NCI-H2081 treated with DMSO at 0.1 percent for 48 hours (cell line): ENCODE measurements around the gene FRMD6.
A peak's percentile ranks its signal among the peaks of the same experiment; 100 is the strongest.
"Not testable (repeated sequence)": the region's sequence is repeated elsewhere in the genome, so short reads cannot be mapped to it uniquely, and the experiment has no call there.

Experiments
- DNase-seq: peaks from one replicate; lab custom pipeline; 2025; lab: John Stamatoyannopoulos, UW

The FRMD6 gene

DNA sequence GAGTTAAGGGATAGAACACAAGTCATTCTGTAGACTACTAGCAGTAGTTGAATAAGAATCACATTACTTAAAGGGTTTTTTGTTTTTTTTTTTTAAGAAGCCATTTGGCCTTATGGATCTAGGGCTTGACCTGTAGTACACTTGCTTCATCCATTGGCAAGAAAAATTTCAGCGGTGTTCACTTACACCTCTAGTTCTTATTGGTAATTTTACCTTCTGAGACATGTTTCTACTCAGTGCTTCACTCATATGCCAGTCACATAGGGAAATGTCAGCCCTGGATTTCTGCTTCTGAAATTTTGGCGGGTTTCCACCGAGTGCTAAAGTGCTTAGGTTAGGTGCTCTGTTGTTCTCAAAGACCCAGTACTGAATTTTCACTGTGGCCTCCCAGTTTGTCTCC is 72.9 kb downstream of the FRMD6 start:
- no peak for DNase-seq

DNA sequence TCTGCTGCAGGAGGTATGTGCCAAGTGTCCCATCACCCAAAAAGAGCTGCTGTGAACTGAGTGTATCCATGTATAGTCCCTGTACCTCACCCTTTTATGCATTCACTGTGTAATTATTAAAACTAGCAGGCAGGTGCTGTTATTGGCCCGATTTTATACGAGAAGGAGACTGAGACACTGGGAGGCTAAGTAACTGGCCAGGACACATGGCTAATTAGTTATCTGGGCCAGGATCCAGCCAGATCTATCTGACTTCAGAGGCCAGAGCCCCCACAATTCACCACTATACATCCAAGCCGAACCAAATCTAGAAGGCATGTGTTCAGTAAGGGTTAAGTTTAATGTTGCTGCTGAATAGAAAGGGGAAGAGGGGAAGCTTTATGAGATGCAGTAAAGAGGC is 73.4 kb downstream of the FRMD6 start:
- no peak for DNase-seq

DNA sequence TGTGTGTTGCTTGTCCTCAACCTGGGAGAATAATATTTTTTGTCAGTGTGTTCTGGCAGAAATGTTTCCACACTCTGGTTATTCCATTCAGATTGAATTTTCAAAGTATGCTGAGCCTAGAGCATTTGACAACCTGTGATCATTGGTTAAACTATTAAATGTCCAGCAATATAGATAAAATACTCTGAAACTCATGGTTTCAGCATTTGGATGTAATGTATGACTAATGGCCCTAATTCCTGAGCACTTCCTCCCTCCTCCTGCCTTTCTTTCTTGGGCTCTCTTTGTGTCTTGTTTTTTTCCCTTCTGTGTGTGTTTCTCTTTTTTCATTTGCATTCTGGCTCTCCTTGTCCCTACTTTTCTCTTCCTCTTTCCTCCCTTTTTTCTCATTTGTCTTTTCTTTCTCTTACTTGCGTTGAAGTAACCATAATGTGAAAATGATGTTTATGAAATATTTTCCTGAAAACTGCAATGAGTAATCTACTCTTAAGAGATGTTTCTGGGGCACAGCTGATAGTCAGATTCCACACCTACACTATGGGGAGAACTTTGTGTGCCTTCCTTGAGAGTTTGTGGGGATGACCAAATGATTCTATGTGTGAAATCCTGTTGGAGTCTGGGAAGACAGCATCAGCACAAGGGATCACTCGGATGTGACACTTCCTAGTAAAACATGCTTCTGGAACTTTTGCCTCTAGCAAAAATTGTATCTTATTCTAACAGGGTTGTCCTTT is 74.6 kb downstream of the FRMD6 start:
- no peak for DNase-seq

DNA sequence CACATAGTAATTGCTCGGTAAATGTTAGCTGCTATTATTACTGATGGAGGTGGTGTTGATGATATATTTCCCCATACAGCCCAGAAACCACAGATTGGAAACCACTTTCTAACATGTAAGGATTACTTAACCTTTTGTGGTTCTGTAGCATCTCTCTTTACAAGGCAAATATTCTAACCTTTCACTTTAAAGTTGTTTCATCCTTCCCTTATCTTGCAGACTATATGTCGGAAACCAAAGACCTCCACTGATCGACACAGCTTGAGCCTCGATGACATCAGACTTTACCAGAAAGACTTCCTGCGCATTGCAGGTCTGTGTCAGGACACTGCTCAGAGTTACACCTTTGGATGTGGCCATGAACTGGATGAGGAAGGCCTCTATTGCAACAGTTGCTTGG is 75.8 kb downstream of the FRMD6 start:
- DNase-seq = no peak

DNA sequence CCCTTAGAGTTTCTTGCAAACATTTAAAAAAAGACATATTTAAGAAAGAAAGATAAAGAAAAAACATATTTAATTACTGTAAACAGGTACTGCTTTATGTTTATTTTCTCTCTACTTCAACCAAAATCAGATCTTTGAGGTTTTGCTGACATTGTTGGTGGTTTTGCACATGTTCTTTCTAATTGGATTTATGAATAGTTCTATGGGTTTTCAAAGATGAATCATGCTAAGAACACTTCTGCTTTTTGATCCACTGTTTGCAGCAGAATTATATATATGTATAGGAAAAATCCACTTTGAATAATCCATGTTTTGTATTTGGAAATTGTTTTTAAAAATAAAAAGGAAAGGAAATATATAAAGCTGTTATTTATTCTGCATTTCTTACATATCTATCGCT is 78.4 kb downstream of the FRMD6 start:
- DNase-seq = no peak

DNA sequence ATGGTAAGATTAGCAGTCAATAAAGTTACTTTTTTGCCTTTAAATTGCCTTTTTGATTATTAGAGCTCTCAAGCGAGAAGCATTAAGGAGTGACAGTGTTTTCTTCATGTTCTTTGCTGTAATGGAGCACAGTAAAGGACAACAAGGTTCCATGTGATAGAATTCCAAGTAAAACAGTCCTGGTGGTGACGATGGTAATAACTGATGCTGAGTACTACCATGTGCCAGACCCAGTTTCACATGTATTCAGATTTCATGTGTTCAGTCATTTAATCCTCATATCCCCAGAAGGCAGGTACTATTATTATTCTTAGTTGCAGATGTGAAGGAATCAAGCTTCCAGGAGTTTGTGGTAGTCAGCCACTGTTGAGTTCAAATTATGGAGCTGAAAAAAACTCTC is 79.0 kb downstream of the FRMD6 start:
- no peak for DNase-seq

DNA sequence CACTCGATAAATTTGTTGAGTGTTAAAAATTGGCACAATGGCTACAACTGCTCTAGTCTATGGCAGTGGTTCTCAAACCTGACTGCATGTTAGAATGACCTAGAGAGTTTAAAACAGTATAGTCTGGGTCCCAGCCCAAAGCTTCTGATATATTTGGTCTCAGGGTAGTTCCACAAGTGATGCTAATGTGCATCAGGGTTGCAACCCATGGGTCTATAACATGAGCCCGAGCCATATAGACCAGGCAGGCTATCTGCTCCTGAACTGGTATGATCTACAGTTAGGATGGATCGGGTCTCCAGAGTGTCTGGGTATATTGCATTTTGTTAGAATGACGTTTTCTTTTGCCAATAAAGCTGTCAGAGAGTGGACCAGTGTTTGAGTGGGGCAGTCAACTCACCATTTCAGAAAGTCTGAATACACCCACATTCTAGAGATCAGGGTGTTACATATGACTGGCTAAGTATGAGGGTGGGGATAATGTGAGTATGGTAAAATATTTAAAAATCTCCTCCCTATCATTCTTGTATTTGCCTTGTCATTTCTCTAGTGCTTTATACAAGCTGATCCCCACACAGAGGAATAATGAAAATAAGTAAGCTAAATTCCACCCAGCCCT is 80.9 kb downstream of the FRMD6 start:
- no peak for DNase-seq

DNA sequence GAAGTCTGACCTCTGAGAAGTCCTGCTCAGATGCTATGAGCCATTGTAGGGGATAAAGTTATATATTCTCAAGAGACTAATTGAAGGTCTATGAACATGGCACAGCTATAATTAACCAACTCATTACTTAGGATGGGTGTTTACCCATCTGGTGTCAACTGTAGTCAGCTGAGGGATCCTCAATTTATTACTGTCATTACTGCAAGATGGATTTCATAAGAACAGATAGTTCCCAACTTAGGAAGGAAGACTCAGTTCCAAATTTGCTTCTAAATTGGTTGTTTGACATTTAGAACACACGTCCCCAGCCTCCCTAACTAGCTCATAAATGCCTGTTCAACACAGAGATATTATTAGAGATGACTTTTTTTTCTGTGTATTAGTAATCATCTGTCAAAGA is 81.4 kb downstream of the FRMD6 start:
- DNase-seq = no peak

DNA sequence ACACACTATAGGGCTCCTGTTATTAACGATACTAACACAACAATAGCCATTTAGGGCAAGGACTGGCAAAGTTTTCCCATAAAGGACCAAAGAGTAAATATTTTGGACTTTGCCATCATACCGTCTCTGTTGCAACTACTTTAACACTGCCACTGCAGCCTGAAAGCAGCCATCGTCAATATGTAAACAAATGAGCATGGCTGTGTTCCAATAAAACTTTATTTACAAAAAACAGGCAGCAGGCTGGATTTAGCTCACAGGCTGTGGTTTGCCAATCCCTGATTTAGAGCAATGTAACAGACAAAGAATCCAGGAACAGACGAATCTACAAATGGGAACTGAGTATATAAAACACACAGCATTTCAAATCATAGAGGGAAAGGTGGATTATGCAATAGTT is 84.1 kb downstream of the FRMD6 start:
- DNase-seq = no peak

DNA sequence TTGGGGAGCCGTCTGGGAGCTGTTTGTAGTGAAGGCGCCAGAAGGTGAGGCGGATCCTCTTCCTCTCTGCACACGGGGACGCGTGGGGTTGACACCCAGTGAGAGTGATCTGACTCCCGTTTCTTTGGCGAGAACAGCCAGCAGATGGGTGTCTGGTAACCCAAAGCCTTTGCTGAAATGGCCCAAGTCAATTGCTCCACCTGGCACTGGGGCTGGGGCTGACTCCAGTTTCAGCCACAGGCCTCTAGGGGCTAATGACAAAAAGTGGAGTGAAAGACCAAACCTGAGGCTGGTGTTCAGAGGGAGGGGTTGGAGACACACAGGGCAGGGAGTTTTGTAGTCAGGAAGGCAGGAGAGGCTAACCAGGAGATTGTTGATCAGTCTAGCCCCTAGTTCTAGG is 87.0 kb downstream of the FRMD6 start:
- DNase-seq = no peak

DNA sequence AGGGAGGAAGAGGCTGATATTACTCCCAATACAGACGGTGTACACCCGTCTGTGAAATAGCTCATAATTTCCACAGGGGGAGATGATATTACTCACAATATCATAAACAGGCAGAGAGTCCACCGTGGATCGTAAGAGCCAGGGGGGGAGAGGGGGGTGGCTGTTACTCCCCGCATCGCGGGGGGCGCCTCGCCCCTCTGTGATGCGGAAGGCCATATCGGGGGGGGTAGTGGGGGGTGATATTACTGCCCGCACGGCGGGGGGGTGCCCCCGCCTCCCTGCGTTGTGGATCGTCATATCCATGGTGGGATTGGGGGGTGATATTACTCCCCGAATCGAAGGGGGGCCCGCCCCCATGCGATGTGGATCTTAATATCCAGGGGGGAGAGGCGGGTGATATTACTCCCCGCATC is 91.9 kb downstream of the FRMD6 start:
- DNase-seq = no peak

DNA sequence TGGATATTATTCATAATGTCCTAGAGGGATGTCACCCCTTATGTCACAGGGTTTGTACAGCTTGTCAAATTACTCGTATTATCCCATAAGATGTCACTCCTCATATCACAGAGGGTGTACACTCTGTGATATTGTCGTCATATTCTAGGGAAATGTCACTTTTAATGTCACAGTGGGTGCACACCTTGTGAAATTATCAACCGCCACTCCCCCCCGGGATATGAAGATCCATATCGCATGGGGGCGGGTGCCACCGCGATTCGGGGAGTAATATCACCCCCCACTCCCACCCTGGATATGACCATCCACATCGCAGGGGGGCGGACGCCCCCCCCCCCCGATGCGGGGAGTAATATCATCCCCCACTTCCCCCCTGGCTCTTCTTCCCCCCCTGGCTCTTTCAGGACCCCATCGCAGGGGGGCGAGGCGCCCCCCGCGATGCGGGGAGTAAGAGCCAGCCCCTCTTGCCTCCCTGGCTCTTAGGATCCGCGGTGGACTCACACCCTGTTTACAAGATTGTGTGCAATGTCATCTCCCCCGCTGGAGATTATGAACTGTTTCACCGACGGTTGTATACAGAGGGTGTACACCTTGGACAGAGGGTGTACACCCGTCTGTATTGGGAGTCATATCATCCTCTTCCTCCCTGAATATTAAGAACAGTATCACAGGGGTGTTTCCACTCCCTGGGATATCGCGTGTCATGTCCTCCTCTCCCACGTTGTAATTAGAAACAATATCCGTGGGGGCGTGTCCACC is 92.8 kb downstream of the FRMD6 start:
- DNase-seq = no peak

DNA sequence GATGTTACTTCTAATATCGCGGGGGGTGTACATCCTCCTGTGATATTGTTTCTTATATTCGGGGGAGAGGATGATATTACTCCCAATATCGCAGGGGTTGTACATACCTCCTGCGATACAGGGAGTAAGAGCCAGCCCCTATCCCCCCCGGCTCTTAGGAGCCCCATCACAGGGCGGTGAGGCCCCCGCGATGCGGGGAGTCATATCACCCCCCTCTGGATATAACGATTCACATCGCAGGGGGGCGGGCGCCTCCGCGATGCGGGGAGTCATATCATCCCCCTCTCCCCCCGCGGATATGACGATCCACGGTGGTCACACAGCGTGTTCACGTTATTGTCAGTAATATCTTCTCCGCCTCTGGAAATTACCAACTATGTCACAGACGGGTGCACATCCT is 95.1 kb downstream of the FRMD6 start:
- DNase-seq = not testable (repeated sequence)

DNA sequence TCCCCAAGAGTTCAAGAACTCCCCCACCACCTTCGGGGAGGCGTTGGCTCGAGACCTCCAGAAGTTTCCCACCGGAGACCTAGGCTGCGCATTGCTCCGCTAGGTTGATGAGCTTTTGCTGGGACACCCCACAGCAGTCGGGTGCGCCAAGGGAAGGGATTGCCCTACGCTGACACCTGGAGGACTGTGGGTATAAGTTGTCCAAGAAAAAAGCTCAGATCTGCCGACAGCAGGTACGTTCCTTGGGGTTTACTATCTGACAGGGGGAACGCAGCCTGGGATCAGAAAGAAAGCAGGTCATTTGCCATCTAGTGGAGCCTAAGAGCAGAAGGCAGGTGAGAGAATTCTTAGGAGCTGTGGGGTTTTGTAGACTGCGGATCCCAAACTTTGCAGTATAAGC is 98.8 kb downstream of the FRMD6 start:
- DNase-seq = no peak

DNA sequence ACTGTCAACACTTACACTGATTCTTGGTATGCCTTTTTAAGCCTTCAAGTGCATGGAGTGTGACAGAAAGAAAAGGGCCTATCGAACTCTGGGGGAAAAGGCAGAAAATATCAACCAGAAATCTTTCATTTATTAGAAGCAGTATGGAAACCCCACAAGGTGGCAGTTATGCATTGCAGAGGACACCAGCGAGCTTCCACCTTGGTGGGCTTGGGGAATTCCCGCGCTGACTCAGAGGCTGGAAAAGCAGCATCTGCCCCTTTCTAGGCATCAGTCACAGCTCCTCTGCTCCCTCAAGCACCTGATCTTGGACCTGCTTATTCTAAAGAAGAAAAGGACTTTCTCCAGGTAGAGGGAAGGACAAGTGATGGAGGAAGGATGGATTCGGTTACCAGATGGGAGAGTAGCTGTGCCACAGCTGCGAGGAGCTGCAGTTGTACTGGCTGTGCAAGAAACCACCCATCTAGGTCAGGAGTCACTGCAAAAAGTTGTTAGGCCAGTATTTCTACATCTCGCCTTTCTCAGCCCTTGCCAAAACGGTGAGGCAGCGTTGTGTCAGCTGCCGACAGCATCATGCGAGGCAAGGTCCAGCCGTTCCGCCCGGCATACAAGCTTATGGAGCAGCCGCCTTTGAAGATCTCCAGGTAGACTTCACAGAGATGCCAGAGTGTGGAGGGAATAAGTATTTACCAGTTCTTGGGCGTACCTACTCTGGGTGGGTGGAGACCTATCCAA is 100.1 kb downstream of the FRMD6 start:
- DNase-seq = not testable (repeated sequence)

DNA sequence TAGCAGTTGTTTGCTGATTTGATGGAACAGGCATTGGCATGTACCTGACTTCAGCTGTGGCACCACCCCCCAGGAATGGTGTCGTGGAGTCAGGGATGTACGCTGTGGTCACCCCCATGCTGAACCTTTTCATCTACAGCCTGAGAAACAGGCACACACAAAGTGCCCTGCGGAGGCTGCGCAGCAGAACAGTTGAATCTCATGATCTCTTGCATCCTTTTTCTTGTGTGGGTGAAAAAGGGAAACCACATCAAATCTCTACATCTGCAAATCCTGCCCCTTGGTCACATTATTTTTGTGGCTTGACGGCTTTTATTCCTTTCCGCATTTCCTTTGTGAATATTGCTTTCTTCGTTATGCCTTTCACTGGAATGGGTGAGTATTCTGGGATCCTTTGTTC is 106.0 kb downstream of the FRMD6 start:
- DNase-seq = not testable (repeated sequence)

DNA sequence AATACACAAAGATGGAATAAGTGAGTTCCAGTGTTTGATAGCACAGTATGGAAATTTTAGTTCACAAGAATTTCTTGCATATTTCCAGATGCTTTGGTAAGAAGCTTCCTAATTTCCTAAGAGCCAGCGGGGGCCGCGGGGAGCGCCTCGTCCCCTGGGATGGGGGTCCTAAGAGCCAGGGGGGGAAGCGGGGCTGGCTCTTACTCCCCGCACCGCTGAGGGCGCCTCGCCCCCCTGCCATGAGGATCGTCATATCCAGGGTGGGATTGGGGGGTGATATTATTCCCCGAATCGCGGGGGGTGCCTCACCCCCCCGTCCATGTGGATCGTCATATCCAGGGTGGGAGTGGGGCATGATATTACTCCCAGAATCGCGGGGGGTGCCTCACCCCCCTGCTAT is 108.2 kb downstream of the FRMD6 start:
- DNase-seq = no peak

DNA sequence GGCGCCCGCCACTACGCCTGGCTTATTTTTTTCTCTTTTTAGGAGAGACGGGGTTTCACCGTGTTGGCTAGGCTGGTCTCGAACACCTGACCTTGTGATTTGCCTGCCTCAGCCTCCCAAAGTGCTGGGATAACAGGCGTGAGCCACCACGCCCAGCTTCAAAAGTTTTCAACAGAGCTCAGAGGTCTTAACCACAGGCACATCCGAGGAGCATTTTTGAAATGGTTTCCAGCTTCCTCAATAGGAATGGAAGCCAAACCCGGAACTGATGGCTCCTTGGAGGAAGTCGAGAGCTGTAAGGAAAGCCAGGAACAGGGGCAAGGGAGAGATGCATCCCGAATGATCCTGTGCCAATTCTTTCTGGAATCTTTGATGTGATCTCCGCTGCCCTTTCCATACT is 114.0 kb downstream of the FRMD6 start:
- DNase-seq = not testable (repeated sequence)

DNA sequence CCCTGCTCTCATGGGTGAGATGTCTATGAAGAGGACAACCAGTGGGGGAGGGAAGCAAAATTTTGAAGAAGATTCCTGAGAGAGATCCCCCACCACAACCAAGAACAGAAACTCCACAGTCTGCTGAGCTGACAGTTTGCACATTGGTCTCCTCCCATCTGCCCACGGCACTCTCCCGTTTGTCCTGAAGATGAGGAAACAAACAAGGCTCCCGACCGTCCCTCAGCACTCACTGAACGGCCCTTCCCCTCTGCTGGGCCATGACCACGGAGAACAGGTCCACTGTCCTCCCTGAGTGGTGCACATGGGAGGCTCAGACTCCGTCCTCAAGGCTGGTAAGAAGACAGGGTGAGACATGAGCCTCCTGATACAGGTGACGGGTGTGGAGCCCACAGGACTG is 114.9 kb downstream of the FRMD6 start:
- not testable (repeated sequence) for DNase-seq

DNA sequence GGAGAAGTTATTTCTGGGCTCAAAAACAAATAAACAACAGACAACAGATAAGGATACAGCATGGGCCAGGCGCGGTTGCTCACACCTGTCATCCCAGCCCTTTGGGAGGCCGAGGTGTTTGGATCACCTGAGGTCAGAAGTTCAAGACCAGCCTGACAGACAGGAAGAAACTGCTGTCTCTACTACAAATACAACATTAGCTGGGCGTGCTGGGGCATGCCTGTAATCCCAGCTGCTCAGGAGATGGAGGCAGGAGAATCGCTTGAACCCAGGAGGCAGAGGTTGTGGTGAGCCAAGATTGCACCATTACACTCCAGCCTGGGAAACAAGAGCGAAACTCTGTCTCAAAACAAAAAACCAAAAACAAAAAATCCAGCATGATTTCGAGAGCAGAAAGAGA is 117.6 kb downstream of the FRMD6 start:
- DNase-seq = not testable (repeated sequence)

DNA sequence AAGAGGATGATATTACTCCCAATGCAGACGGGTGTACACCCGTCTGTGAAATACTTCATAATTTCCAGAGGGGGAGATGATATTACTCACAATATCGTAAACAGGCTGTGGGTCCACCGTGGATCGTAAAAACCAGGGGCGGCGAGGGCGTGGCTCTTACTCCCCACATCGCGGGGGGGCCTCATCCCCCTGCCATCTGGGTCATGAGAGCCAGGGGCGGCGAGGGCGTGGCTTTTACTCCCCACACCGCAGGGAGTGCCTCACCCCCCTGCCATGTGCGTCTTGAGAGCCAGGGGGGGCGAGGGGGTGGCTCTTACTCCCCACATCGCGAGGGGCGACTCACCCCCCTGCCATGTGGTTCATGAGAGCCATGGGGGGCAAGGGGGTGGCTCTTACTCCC is 122.5 kb downstream of the FRMD6 start:
- no peak for DNase-seq

DNA sequence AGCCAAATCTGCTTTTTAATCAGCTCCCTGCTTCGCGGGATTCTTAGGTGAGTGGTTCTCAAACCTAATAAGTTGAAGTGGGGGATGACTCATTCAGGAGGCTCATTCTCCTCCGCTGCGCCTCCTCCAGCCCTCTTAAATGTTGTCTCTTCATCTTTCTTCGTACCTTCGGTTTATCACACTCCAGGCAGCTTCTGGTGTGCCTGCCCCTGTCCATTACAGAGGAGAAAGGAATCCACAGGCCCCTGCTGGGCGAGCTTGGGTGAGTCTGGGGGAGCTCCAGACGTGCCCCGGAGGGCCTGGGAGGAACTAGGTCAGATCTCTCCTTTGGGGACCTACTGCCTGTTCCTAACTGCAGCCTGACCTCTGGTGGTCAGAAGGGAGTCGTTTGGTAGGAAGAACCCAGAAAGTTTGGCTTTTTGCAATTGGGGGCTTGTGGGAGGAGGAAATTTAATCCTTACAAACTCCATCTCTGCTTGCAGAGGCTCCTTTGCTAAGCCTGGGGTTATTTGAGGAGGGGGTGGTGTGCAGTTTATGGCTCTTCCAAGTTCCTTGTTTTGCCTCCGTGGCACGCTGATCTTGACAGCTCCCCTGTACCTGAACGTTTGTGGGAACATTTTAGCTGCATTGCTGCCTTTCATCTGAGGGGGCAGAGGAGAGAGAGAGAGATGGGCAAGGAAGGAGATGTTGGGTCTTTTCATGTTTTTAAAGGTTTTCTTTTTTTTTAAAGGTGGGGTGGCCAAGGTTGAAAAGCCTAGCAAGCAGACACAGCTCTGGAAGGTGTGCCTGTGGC is 124.6 kb downstream of the FRMD6 start:
- peak; percentile 9 for DNase-seq
